Limb (tissue), 2 donors: ENCODE results near the gene IMMP1L.
"Not testable (repeated sequence)": the region's sequence is repeated elsewhere in the genome, so short reads cannot be mapped to it uniquely, and the experiment has no call there.

ENCODE experiments used
- DNase-seq, 2 donors: peaks; one replicate each; pipeline ENCODE4 v3.0.0-alpha.2; 2016; ENCODE audit errors: extremely low spot score in 2 of 2

Gene IMMP1L

DNA sequence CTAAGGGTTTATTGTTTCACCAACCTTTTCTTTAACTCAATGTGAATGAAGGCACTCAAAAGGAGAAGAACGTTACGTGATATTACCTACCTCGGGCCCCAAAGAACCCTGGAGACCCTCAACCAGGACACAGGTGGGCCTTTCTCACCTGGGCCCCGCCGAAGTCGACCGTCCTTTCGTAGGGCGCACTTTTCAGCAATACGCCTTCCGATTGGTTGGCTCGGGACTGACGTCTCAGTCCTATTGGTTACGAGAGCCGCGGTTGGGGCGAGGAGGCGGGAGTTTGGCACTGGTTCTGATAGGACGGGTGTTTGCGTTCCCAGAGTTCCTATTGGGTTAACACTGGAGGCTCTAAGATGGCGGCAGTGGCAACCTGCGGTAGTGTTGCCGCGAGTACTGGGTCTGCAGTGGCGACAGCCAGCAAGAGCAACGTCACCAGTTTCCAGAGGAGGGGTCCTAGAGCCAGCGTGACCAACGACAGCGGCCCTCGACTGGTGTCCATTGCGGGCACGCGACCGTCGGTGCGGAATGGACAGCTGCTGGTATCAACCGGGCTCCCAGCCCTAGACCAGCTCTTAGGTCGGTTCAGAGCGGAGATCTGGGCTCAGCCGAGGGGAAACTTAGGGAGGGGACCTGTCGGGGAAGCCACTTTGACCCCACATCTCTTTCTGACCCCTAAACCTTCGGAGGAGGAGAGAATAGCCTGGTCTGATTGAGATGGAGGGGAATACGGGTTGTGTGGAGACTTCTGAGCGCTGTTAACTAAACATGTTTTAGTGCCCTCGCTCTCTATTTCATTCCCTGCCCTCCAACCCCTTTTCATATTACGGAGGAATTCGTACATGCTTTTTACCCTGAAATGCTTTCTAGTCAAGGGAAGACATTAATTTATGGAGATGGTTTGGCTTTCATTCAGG, at the start of gene IMMP1L, which contains the start of gene ELP4:
Gene IMMP1L, minus strand, starts transcription at position 194 of the 917 bp plus-strand sequence. CDS start 46,346 bp downstream, outside the sequence.
Gene ELP4, plus strand, starts transcription at position 339 of the 917 bp plus-strand sequence. Its CDS starts 18 bp downstream, at position 357.
- peak; percentile 96 to 97 for DNase-seq

- DNase-seq = no peak
Observed at GRCh38 chr11:31558001-31558400, 48.6 kb upstream of the IMMP1L start.

DNA sequence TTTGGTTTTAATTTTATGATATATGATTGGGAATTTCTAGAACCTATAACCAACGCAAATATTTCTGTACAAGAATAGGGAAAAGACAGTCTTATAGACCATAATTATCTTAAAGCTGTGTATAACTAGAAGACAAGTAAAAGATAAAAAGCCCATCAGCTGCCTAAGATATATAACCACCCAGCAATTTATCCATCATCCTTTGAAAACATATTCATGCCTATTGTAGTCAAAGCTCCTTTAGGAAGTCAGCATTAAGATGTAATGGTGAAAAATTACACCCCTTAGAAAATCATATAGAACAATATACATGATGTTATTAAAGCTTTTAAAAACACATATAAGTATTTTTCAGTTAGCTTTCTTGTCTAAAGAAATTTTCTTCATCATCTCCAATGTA, 46.5 kb upstream of the IMMP1L start:
- no peak for DNase-seq

GRCh38 chr11:31542862-31543261, 33.4 kb upstream of the IMMP1L start:
- DNase-seq = no peak

DNA sequence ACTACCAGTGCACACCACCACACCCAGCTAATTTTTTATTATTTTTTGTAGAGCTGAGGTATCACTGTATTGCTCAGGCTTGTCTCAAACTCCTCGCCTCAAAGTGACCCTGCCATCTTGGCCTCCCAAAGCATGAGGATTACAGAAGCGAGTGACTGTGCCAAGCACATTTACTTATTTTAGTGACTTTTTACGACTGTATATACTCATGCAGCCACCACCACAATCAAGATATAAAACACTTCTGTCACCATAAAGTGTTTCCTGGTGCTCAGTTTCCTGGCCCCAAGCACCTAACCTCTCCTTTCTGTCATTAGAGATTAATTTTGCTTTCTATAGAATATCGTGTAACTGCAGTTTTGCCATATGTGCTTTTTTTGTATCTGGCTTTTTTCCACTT, 26.1 kb upstream of the IMMP1L start:
- no peak for DNase-seq

GRCh38 chr11:31531293-31531692, 21.9 kb upstream of the IMMP1L start:
- DNase-seq = no peak

- no peak for DNase-seq
Observed at GRCh38 chr11:31529701-31530100, 20.3 kb upstream of the IMMP1L start.

GRCh38 chr11:31529189-31529588, 19.8 kb upstream of the IMMP1L start:
- DNase-seq = no peak

DNA sequence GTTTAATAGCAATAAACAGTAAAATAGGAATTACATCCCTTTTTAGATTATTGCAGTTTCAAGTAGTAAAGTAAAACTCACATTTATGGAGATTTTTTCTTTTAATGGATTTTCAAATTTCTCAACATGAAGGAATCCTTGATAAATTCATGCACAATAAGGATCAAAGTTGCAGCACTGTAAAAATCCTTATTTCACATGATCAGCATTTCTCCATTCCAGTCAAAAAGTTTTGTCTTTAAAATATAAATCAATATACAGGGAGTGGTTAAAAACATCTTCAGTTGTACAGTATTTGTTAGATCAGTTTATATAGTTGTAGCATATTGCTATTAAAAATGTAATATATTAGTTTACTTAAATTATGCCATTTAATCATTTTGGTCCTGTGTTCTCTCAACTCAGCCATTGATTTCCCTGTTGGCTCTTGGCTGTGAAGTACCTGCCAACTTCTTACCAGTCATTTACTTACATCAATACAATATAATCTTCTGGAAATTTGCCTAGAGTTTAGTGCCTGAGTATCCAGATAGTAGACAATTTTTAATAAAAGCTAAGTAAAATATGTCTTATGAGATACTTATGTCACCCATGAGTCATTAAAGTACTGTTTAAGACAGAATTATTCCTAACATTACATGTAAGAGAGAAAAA, 12.2 kb upstream of the IMMP1L start:
- no peak for DNase-seq

- DNase-seq = no peak
Observed at GRCh38 chr11:31512117-31512516, 2.7 kb upstream of the IMMP1L start.

DNA sequence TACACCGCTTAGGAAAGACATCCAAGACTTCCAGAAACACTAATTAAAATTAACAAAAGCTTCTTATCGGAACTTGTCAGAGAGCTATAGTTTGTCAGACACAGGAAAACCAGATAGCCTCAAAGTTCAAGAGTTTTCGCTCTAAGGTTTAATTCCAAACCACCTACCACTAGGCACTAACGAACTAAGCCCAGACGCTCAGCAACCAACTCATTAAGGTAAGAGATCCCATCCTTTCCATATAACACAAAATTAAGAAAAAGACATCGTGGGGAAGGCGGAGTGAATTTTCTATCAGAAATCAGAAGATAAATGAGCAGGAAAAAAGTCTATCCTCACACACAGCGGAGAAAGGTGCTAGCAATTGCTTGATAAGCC, 382 bp downstream of the IMMP1L start:
- DNase-seq = no peak

DNA sequence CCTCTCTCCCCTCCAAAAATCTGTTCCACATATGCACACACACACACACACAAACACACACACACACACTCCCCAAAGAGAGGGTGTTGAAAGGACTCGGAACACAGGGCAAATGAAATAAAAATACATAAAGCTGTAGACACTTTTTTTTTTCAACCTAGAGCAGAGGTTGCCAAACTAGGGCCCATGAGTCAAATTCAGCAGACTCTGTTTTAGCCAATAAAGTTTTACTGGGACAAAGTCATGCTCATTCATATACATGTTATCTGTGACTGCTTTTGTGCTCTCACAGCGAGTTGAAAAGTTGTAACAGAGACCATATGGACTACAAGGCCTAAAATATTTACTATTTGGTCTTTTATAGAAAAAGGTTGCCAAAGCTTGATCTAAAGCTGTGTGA, 8.9 kb downstream of the IMMP1L start:
- no peak for DNase-seq

DNA sequence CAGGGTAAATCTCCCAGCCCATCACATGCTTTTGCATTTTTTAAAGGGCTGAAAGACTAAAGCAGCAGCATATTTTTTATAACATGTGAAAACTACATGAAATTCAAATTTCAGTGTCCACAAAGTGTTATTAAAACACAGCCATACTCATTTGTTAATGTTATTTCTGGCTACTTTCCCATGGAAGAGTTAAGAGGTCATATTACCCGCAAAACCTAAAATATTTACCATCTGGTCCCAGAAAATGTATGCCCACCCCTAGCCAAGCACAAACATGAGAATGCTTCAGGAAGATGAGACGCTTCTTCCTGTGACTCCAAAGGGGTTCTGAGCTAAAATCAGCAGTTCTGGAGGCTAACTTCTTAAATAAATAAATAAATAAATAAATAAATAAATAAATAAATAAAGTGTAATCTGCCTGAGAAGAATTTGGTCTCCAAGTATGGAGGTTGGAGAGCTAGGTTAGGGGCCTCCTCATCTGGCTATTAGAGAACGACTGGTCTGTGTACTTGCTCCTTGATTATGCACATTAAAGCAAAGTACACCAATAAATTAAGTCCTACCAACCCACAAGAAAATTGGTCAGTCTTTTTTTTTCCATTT, 9.7 kb downstream of the IMMP1L start:
- DNase-seq = no peak

DNA sequence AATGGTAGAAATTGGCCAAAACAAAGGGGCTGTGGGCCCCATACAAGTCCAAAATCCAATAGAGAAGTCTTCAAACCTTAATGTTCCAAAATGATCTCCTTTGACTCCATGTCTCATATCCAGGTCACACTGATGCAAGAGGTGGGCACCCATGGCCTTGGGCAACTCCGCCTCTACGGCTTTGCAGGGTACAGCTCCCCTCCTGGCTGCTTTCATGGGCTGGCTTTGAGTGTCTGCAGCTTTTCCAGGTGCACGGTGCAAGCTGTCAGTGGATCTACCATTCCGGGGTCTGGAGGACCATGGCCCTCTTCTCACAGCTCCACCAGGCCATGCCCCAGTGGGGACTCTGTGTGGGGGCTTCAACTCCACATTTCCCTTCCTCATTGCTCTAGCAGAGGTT, 15.7 kb downstream of the IMMP1L start:
- not testable (repeated sequence) for DNase-seq

GRCh38 chr11:31493235-31493634, 16.2 kb downstream of the IMMP1L start:
- no peak for DNase-seq

- no peak for DNase-seq
Observed at GRCh38 chr11:31492320-31492913, 17.0 kb downstream of the IMMP1L start.

- no peak for DNase-seq
Observed at GRCh38 chr11:31487848-31488247, 21.6 kb downstream of the IMMP1L start.

DNA sequence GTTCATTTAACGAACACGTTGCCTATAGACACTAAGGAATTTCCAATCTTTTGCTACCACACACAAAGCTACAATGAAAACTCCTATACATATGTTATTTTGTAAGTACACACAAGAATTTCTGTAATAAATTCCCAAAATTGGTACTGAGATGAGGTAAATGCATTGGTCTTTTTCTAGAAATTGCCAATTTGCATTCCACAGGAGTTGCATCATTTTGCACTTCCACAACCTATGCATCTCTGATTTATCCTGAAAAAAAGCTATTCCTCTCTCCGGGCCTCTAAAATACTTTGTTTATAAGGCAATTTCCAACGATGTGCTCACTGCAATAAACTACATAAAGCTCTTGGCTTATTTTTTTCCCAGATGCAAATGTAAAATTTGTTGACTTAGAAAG, 24.9 kb downstream of the IMMP1L start:
- DNase-seq = no peak

- DNase-seq = no peak
Observed at GRCh38 chr11:31480930-31481329, 28.5 kb downstream of the IMMP1L start.

DNA sequence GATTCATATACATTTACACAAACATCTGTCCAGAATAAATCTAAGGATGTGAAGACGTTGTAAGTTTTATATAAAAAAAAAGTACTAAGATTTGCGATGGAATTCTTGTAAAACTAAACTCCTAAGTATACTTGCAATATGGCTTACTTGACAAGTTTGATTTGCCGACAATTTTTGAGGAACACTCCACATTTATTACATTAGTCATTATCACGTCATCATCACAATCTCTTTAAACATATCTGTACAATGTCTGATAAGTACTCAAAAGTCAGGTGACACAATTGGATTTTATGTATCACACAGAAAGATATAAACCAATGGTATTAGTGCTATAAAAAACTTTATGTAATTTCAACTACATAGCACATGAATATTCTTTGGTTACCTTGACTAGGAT, 30.4 kb downstream of the IMMP1L start:
- DNase-seq = no peak

DNA sequence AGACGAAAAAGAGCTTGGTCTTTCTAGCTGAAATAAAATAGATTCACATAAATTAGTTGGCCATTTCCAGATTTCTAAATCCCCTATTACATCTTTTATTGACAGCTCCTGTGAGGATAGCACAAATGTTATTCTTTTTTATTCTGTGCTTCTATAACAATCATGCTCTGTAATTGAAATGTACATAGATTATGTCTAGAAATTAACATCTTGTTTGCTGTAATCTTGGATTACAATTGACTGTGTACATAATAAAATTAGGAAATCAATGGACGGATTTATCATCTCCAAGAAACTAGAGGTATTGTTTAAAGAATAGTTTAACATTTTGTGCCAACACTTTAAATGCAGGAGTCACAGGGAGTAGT, 31.2 kb downstream of the IMMP1L start:
- no peak for DNase-seq
